Lung (tissue), 12 donors: ENCODE measurements around the gene RFX1. TPM values are rescaled to one million over a fixed set of nuclear protein-coding genes. Genes with fewer than 3 reads are reported as not detected.

Source experiments
- ATAC-seq: fragments of 200-7000 bp; cut with Tn5 transposase; one replicate; pipeline ENCODE4 v1.9.1; 2020; ENCODE audit warnings: moderate number of reproducible peaks; ENCODE audit not compliant: insufficient read depth, low FRiP score
- DNase-seq, 3 donors: peaks; one replicate each; pipeline ENCODE4 v3.0.0-alpha.2; 2013 to 2017
- H3K27ac ChIP-seq, 2 donors: one replicate each; pipeline ENCODE4 v1.5.1; 2013; ENCODE audit warnings: mild to moderate bottlenecking in 2 of 2, moderate library complexity in 2 of 2, control low read depth in 1 of 2, inconsistent platforms in 1 of 2, low read depth in 1 of 2, low read length in 1 of 2
- H3K27me3 ChIP-seq, 3 donors: one replicate each; pipeline ENCODE4 v1.5.1; 2013; ENCODE audit warnings: low read length in 2 of 3; ENCODE audit not compliant: control insufficient read depth in 3 of 3, insufficient read depth in 3 of 3
- H3K36me3 ChIP-seq, 4 donors: one replicate each; pipeline ENCODE4 v1.5.1; 2013; ENCODE audit warnings: low read length in 4 of 4, mild to moderate bottlenecking in 1 of 4, moderate library complexity in 1 of 4; ENCODE audit not compliant: control insufficient read depth in 4 of 4, insufficient read depth in 4 of 4
- H3K4me1 ChIP-seq, 5 donors: one replicate each; pipeline ENCODE4 v1.5.1; 2013; ENCODE audit warnings: low read length in 5 of 5, mild to moderate bottlenecking in 2 of 5, moderate library complexity in 1 of 5; ENCODE audit not compliant: control insufficient read depth in 5 of 5, insufficient read depth in 5 of 5
- H3K4me3 ChIP-seq: one replicate; pipeline ENCODE4 v1.5.1; 2013; ENCODE audit warnings: mild to moderate bottlenecking, control low read depth, moderate library complexity
- H3K9ac ChIP-seq, 2 donors: one replicate each; pipeline ENCODE4 v1.5.1; 2013; ENCODE audit warnings: low read length in 2 of 2, control low read depth in 1 of 2; ENCODE audit not compliant: insufficient read depth in 1 of 2
- H3K9me3 ChIP-seq, 4 donors: one replicate each; pipeline ENCODE4 v1.5.1; 2013; ENCODE audit warnings: low read length in 3 of 4, mild to moderate bottlenecking in 1 of 4, moderate library complexity in 1 of 4; ENCODE audit not compliant: control insufficient read depth in 4 of 4, insufficient read depth in 3 of 4
- WGBS, 2 donors: extraction: QIAGEN DNeasy Blood & Tissue Kit; methylation state at CpG; one replicate each; pipeline ENCODE4 v1.1.7; 2013; 5-methylcytosine and 5-hydroxymethylcytosine counted together
- polyA plus RNA-seq, 2 donors: library from polyadenylated mRNA; stranded (reverse); fragments of 200-250 nt; gene quantifications; one replicate each; pipeline ENCODE4 v1.2.1, GENCODE V29; 2013
- total RNA-seq, 2 donors: library from RNA; depleted of rRNA in 1 of 2; stranded (reverse); fragments of >200 nt in 1 of 2; gene quantifications; one replicate each; pipeline ENCODE4 v1.2.1, GENCODE V29; 2014 to 2021
- TF ChIP-seq, protein P1 (sequence below): IDR thresholded peaks from 2 replicates; pipeline ENCODE4 v1.5.1; 2012; ENCODE audit warnings: mild to moderate bottlenecking; ENCODE audit errors: control extremely low read depth, extremely low read depth
- donor health status: control.
- donor health status: control.
- donor health status: Bipolar disorder and iron deficiency.
- donor health status: healthy.
- donor health status: DM: yes; HTN: yes; CAD: no.

RFX1 gene
- total and polyA plus RNA-seq, 4 donors, result 5.7 to 18.6 (median 8.0) TPM

DNA sequence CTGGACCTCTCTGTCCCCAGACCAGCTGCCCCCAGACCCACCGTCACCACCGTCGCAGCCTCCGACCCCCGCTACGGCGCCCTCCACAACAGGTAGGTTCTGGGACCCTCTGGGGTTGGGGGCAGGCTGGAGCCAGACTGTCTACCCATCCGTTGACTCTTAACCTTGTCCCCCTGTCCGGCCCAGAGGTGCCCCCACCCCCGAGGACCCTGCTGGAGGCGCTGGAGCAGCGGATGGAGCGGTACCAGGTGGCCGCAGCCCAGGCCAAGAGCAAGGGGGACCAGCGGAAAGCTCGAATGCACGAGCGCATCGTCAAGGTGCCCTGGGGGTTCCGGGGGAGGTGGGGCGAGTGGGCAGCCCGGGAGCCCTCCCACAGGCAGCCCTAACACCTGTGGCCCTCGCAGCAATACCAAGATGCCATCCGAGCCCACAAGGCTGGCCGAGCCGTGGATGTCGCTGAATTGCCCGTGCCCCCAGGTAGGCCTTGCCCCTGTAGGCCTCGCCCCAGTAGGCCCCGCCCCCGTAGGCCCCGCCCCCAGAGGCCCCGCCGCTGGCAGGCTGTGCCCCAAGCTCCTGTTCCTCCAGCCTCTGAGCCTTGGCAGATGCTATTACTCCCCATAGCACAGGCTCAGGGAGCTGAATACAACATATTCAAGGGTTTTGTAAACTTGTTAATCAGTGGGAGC lies 87.3 kb downstream of the RFX1 start:
- WGBS, 2 donors, result 92 to 94% methylated on average over 34 of the region's 34 CpGs
- H3K4me1 ChIP-seq, result no peaks in the 10 kb centered on the region
- H3K4me3 ChIP-seq, result no peak overlapping the region
- DNase-seq (no peak), ATAC-seq (no peak)
- peaks cover 7 to 48% (median 18%) of the 10 kb centered on the region in 4 donors for H3K36me3 ChIP-seq
- H3K9ac ChIP-seq, result no peak overlapping the region
- TF ChIP-seq, protein P1, sequence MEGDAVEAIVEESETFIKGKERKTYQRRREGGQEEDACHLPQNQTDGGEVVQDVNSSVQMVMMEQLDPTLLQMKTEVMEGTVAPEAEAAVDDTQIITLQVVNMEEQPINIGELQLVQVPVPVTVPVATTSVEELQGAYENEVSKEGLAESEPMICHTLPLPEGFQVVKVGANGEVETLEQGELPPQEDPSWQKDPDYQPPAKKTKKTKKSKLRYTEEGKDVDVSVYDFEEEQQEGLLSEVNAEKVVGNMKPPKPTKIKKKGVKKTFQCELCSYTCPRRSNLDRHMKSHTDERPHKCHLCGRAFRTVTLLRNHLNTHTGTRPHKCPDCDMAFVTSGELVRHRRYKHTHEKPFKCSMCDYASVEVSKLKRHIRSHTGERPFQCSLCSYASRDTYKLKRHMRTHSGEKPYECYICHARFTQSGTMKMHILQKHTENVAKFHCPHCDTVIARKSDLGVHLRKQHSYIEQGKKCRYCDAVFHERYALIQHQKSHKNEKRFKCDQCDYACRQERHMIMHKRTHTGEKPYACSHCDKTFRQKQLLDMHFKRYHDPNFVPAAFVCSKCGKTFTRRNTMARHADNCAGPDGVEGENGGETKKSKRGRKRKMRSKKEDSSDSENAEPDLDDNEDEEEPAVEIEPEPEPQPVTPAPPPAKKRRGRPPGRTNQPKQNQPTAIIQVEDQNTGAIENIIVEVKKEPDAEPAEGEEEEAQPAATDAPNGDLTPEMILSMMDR, result no peak
- peaks cover 0 to 6% (median 0%) of the 10 kb centered on the region in 4 donors for H3K9me3 ChIP-seq
- no peak overlapping the region for H3K27ac ChIP-seq
- no peaks in the 10 kb centered on the region for H3K27me3 ChIP-seq

DNA sequence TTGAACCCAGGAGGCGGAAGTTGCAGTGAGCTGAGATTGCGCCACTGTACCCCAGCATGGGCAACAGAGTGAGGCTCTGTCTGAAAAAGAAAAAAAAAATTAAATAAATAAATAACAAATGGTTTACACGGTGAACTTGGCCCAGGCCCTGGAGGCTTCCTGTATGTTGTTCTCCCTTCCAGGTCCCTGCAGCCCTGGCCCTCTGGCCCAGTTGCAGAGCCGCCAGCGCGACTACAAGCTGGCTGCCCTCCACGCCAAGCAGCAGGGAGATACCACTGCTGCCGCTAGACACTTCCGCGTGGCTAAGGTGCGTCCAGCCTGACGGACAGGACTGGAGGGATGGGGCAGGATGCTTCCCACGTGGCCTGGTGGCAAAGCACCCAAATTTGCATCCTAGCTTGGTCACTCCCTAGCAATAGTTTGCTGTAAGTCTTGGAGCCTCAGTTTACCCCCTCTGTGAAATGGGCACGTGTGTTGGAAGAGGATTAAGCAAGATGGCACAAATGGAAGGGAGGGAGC lies 88.2 kb downstream of the RFX1 start:
- Histone ChIP-seq H3K27ac (no peak overlapping the region), H3K9ac (no peak overlapping the region), H3K9me3 (peaks cover 0 to 6% (median 0%) of the 10 kb centered on the region in 4 donors), H3K27me3 (no peaks in the 10 kb centered on the region), H3K4me1 (no peaks in the 10 kb centered on the region), H3K36me3 (peaks cover 7 to 47% (median 21%) of the 10 kb centered on the region in 4 donors), H3K4me3 (no peak overlapping the region)
- DNase-seq (no peak), ATAC-seq (no peak)
- 69 to 73% methylated on average over 14 of the region's 14 CpGs for WGBS, 2 donors
- TF ChIP-seq, protein P1, result no peak

DNA sequence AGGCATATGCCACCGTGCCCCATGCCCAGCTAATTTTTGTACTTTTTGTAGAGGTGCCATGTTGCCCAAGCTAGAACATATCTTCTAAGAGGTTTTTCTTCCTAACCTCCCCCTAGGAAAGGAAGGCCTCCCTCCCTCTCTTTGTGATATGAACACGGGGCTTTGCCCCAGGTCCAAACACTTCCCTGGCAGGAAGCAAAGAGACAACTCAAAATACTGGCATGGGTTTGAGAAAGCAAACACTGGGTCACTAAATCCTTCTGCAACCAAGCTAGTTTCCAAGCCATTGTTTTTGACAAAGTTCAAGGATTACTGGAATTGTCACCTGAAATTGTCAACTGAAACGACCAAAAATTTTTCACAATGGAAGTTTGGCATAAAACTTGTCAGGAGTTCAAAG lies 91.3 kb downstream of the RFX1 start:
- ATAC-seq (no peak), DNase-seq (no peak)
- H3K36me3 ChIP-seq, result peaks cover 3 to 42% (median 7%) of the 10 kb centered on the region in 4 donors
- no peak overlapping the region for H3K4me3 ChIP-seq
- no peaks in the 10 kb centered on the region for H3K27me3 ChIP-seq
- TF ChIP-seq, protein P1, result no peak
- no peaks in the 10 kb centered on the region for H3K9me3 ChIP-seq
- H3K4me1 ChIP-seq, result no peaks in the 10 kb centered on the region
- 80 to 91% methylated on average over 3 of the region's 3 CpGs for WGBS, 2 donors
- H3K27ac ChIP-seq, result no peak overlapping the region
- H3K9ac ChIP-seq, result no peak overlapping the region
